Rectal smooth muscle tissue (tissue), 1 donor: ENCODE measurements around the gene DUOX2.
"Not testable (repeated sequence)": the region's sequence is repeated elsewhere in the genome, so short reads cannot be mapped to it uniquely, and the experiment has no call there.

Experiments used
- H3K27ac ChIP-seq: one replicate; pipeline ENCODE4 v1.7.0; 2013; ENCODE audit warnings: low read depth, low read length, inconsistent platforms
- H3K27me3 ChIP-seq: one replicate; pipeline ENCODE4 v1.7.0; 2013; ENCODE audit warnings: low read length; ENCODE audit not compliant: control insufficient read depth, insufficient read depth
- H3K36me3 ChIP-seq: one replicate; pipeline ENCODE4 v1.7.0; 2013; ENCODE audit warnings: low read length; ENCODE audit not compliant: control insufficient read depth, insufficient read depth
- H3K4me1 ChIP-seq: one replicate; pipeline ENCODE4 v1.7.0; 2013; ENCODE audit warnings: low read length; ENCODE audit not compliant: control insufficient read depth, insufficient read depth
- H3K4me3 ChIP-seq: one replicate; pipeline ENCODE4 v1.7.0; 2013; ENCODE audit warnings: low read length
- H3K9ac ChIP-seq: one replicate; pipeline ENCODE4 v1.7.0; 2013; ENCODE audit warnings: low read length

The DUOX2 gene

GRCh38 chr15:45084163-45084562 lies 29.8 kb downstream of the DUOX2 start:
- Histone ChIP-seq H3K4me3 (no peak overlapping the region), H3K27me3 (no peaks in the 10 kb centered on the region), H3K36me3 (no peaks in the 10 kb centered on the region), H3K9ac (no peak overlapping the region), H3K27ac (no peak overlapping the region), H3K4me1 (no peaks in the 10 kb centered on the region)

- H3K9ac ChIP-seq = no peak overlapping the region
- no peak overlapping the region for H3K4me3 ChIP-seq
- no peak overlapping the region for H3K27ac ChIP-seq
- H3K27me3 ChIP-seq = no peaks in the 10 kb centered on the region
- H3K36me3 ChIP-seq = no peaks in the 10 kb centered on the region
- no peaks in the 10 kb centered on the region for H3K4me1 ChIP-seq
Observed at GRCh38 chr15:45083223-45083622, 30.7 kb downstream of the DUOX2 start.

DNA sequence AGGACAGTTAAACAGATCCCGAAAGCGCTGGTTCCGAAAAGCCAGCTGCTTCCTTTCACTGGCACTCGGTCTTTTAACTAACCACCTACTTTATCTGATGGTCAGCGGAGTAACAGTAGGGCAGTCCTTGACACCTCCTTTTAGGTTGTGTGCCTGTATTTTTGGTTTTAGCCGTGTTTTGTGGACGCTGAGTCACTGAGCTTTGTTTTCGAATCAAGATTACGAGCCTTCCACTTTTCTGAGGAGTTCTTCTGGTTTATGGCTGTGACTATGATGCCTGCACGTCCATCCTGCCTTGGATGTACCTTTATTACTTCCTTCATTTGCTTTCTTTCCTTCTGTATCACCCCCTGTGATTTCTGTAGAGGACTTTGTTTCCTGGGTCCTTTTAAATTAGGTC lies 31.6 kb downstream of the DUOX2 start:
- not testable (repeated sequence) for H3K27ac ChIP-seq, H3K27me3 ChIP-seq, H3K4me3 ChIP-seq, H3K36me3 ChIP-seq, H3K4me1 ChIP-seq, H3K9ac ChIP-seq

DNA sequence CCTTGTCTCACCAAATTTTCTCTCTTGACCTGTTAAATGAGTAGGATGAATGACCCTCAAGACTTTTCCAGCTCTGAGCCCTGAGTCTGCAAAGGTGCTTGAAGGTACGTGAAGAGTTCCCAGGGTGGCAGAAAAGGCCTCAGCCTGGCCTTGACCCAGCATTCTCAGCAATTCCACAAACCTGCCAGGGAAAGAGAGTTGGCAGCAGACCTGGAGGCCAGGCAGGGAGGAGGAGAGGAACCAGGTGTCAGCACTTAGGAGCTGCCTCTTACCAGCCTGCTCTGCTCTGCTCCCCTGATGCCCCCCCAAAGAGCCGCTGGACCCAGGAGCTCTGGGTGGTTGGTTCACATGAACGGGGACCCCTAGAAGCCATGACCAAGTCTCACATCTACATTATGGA lies 33.4 kb downstream of the DUOX2 start:
- not testable (repeated sequence) for H3K4me1 ChIP-seq

DNA sequence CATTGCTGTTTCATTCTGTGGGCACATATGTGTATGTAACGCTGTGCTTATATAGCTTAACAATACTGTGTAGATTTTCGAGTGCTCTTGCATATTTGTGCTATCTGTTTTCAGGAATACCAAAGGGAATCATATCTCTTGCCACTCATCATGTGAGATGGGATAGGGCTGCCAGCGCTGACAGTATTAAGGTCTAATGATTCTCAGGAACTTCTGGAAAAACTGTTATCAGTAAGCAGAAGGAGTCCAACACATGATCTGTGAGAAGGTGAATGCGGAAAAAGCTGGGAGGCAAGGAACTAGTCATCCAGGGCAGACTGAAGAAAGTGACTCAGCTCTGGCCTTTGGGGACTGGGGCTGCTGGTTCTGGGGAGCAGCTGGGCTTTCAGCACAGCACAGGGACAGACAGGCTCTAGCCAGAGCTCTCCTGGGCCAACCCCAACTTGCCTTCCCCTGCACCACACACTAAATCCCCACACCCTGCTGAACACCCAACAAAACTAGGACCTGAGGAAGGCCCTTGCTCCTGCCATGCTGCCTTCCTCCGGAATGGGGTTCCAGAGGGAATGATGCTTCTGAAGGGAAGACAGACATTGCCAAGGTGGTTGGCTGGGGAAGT lies 34.2 kb downstream of the DUOX2 start:
- not testable (repeated sequence) for H3K36me3 ChIP-seq, H3K4me3 ChIP-seq, H3K27me3 ChIP-seq, H3K4me1 ChIP-seq, H3K9ac ChIP-seq, H3K27ac ChIP-seq

More for the DNA sequence above, 33.4 kb downstream of the DUOX2 start:
- H3K4me3 ChIP-seq, H3K27me3 ChIP-seq, H3K27ac ChIP-seq, H3K9ac ChIP-seq, H3K36me3 ChIP-seq: not testable (repeated sequence)

GRCh38 chr15:45079201-45079600 lies 34.8 kb downstream of the DUOX2 start:
- H3K27me3 ChIP-seq, H3K36me3 ChIP-seq, H3K4me3 ChIP-seq, H3K9ac ChIP-seq, H3K27ac ChIP-seq, H3K4me1 ChIP-seq: not testable (repeated sequence)

DNA sequence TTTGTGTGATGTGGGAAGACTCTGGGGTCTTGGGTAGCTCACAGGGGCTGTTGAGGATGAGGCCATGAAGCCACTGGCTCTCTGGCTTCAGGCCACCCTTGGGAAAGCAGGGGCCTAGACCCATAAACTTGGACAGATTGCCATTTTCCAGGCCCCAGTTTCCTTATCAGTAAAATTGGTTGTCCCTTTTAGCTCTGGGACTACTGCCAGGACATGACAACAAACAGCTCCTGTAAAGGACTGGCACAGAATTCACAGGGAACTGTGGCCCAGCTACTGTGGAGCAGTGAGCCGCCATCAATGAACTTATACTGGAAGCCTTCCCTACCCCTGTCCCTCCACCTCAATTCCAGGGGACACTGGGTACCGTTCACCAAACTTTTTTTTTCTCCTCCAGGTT lies 36.6 kb downstream of the DUOX2 start:
- not testable (repeated sequence) for H3K4me3 ChIP-seq, H3K9ac ChIP-seq, H3K27me3 ChIP-seq, H3K27ac ChIP-seq, H3K4me1 ChIP-seq, H3K36me3 ChIP-seq

GRCh38 chr15:45075440-45076320 lies 38.3 kb downstream of the DUOX2 start:
- not testable (repeated sequence) for H3K9ac ChIP-seq, H3K27ac ChIP-seq, H3K27me3 ChIP-seq, H3K4me3 ChIP-seq, H3K36me3 ChIP-seq, H3K4me1 ChIP-seq

DNA sequence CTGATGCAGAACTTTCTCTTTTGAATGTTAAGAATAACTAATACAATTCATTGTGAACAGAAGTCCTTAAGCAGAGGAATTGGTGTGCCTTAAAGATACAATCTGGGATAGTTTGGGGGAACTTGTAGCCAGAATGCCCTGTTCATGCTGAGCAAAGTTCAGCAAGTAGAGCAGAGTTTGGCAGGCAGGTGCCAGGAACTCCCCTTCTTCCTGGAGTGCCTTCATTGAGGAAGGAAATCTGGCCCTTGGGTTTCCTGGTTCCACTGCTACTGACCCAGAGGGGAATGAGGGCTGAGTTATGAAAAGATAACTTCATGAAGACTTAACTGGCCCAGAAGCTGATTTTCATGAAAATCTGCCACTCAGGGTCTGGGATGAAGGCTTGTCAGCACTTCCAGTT lies 40.4 kb downstream of the DUOX2 start:
- H3K9ac ChIP-seq, H3K4me3 ChIP-seq, H3K27ac ChIP-seq: not testable (repeated sequence)

DNA sequence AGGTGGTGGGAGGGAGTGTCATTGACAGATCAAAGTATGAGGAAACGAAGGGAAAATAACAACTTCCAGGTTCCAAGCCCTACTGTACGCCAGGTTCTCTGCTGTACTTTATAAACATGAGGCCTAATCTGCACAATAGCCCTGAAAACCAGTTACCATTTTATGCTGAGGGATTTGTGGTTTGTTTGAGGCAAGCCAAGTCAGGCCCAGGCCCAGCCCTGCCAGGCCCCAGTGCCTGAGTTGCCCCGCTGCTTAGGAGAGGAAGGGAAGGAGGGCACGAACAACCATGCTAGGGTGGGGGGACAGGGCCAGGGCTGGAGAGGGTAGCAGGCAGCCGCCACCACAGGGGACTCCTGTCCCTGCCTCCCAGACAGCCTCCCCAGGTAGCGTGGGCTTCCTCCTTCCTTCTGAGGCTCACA lies 44.0 kb downstream of the DUOX2 start:
- not testable (repeated sequence) for H3K27me3 ChIP-seq, H3K4me1 ChIP-seq, H3K27ac ChIP-seq, H3K36me3 ChIP-seq, H3K4me3 ChIP-seq, H3K9ac ChIP-seq

More for the DNA sequence above, 40.4 kb downstream of the DUOX2 start:
- H3K27me3 ChIP-seq, H3K4me1 ChIP-seq, H3K36me3 ChIP-seq: not testable (repeated sequence)

DNA sequence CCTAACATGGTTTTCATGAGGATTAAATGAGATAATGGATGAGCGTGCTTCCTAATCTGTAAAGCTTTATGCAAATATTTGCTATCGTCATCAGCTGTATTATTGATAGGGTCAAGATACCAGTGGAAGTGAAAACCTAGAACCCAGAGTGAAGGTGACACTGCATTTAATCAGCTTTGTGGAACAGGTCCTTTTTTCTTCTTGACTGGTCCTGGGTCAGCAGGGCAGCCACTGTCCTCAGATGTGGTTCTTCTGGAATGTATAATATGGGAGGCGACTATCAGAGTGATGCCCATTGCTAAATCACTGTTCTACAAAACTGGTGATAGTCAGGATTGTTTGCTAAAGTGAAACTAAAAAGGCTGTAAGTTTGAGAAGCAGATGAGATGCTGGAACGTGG lies 49.6 kb downstream of the DUOX2 start:
- Histone ChIP-seq H3K27ac (no peak overlapping the region), H3K4me1 (no peaks in the 10 kb centered on the region), H3K4me3 (no peak overlapping the region), H3K9ac (no peak overlapping the region), H3K36me3 (no peaks in the 10 kb centered on the region), H3K27me3 (no peaks in the 10 kb centered on the region)

DNA sequence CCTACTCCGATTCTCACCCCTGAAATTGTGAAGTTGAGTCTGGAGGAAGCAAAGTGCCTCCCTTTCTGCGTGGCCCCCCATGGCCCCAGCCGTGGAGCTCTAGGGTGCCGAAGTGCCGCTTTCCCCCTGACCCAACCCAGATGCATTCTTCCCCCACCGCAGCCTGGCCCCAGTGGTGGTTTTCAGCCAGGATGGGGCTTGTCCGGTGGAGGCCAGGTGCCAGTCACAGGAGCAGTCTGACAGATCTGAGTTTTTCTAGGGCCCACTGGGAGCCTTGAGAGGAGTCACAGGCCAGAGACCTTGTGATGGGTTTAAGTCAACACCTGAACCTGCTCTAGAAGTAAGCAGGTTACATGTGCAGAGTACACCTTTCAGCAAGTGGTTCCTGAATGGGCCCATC lies 51.7 kb downstream of the DUOX2 start:
- H3K27ac ChIP-seq, H3K27me3 ChIP-seq, H3K4me1 ChIP-seq, H3K4me3 ChIP-seq, H3K9ac ChIP-seq, H3K36me3 ChIP-seq: not testable (repeated sequence)
